H1 (cell line): Measurements from ENCODE around the gene S100G. TPM values are rescaled to one million over a fixed set of nuclear protein-coding genes. Genes with fewer than 3 reads are reported as not detected.

Experiments used
- CTCF ChIA-PET: fragments of 300-600 bp; sonication (Branson Sonifier 250); formaldehyde crosslinking; loops from one replicate; lab custom pipeline; 2021; ENCODE audit not compliant: partially characterized antibody; lab: Charles Lee
- POLR2A ChIA-PET: fragments of 300-600 bp; sonication (Branson Sonifier 250); formaldehyde crosslinking; loops from one replicate; lab custom pipeline; 2021; ENCODE audit warnings: inconsistent platforms; ENCODE audit not compliant: partially characterized antibody; lab: Charles Lee
- DNase-seq, 2 experiments: peaks; one replicate each; pipeline versions ENCODE4 v3.0.0 to v3.0.0-alpha.2; 2010 to 2022; ENCODE audit warnings: low spot score in 2 of 2, low read depth in 1 of 2, mixed read lengths in 1 of 2
- FAIRE-seq: peaks from 2 replicates; lab custom pipeline; 2011; peaks lifted over from hg19 to GRCh38; lab: Jason Lieb, UNC
- H2AFZ ChIP-seq: 2 replicates; pipeline ENCODE4 v1.8.1; 2012; ENCODE audit warnings: low read length, inconsistent platforms
- H2AK5ac ChIP-seq: 2 replicates; pipeline ENCODE4 v1.6.1; 2013; ENCODE audit warnings: low read depth, low read length
- H2BK120ac ChIP-seq: replicated peaks from 2 replicates; pipeline ENCODE3; 2013; ENCODE audit warnings: low read depth, low read length, inconsistent platforms
- H2BK12ac ChIP-seq: 2 replicates; pipeline ENCODE4 v1.6.1; 2013; ENCODE audit warnings: low read depth, low read length
- H2BK15ac ChIP-seq: 2 replicates; pipeline ENCODE4 v1.6.1; 2013; ENCODE audit warnings: low read length
- H2BK20ac ChIP-seq: 2 replicates; pipeline ENCODE4 v1.6.1; 2013; ENCODE audit warnings: low read length
- H2BK5ac ChIP-seq: 2 replicates; pipeline ENCODE4 v1.6.1; 2013; ENCODE audit warnings: low read depth, low read length
- H3K14ac ChIP-seq: 2 replicates; pipeline ENCODE4 v1.6.1; 2013; ENCODE audit warnings: inconsistent platforms; ENCODE audit not compliant: insufficient read length
- H3K18ac ChIP-seq: 2 replicates; pipeline ENCODE4 v1.6.1; 2013; ENCODE audit warnings: low read length; ENCODE audit errors: extremely low read depth
- H3K23ac ChIP-seq: 2 replicates; pipeline ENCODE4 v1.6.1; 2013; ENCODE audit warnings: inconsistent platforms; ENCODE audit not compliant: insufficient read length
- H3K23me2 ChIP-seq: 2 replicates; pipeline ENCODE4 v1.6.1; 2013; ENCODE audit warnings: low read depth, low read length
- H3K27ac ChIP-seq: 2 replicates; pipeline ENCODE4 v1.6.1; 2011; ENCODE audit warnings: low read depth, low read length, inconsistent platforms
- H3K27me3 ChIP-seq, 4 experiments: replicated peaks in 1 of 4; 1 replicate in 1 of 4; 2 replicates in 3 of 4; pipeline versions ENCODE4 v1.6.1 to v1.8.1; 2011 to 2013; ENCODE audit warnings: low read length in 3 of 4, mild to moderate bottlenecking in 3 of 4, inconsistent platforms in 2 of 4, mixed read lengths in 2 of 4, moderate library complexity in 1 of 4; ENCODE audit not compliant: control insufficient read depth in 3 of 4, insufficient read depth in 3 of 4; ENCODE audit errors: extremely low read depth in 1 of 4
- H3K36me3 ChIP-seq, 4 experiments: 2 replicates each; pipeline versions ENCODE4 v1.6.1 to v1.8.1; 2011 to 2013; ENCODE audit warnings: mild to moderate bottlenecking in 4 of 4, low read length in 3 of 4, moderate library complexity in 2 of 4, control low read depth in 1 of 4, inconsistent platforms in 1 of 4; ENCODE audit not compliant: insufficient read depth in 4 of 4, control insufficient read depth in 2 of 4
- H3K4ac ChIP-seq: replicated peaks from 2 replicates; pipeline ENCODE3; 2013; ENCODE audit warnings: low read length, low read depth, mixed read lengths, inconsistent platforms; ENCODE audit not compliant: insufficient read length
- H3K4me1 ChIP-seq, 4 experiments: replicated peaks in 1 of 4; 1 replicate in 1 of 4; 2 replicates in 3 of 4; pipeline versions ENCODE4 v1.6.1 to v1.8.1; 2011 to 2013; ENCODE audit warnings: low read length in 3 of 4, inconsistent platforms in 2 of 4, mixed read lengths in 1 of 4; ENCODE audit not compliant: insufficient read depth in 4 of 4, control insufficient read depth in 3 of 4
- H3K4me2 ChIP-seq, 2 experiments: 2 replicates each; pipeline versions ENCODE4 v1.6.1 to v1.8.1; 2011 to 2013; ENCODE audit warnings: low read depth in 2 of 2, low read length in 2 of 2, control low read depth in 1 of 2, inconsistent platforms in 1 of 2, mild to moderate bottlenecking in 1 of 2; ENCODE audit not compliant: insufficient read depth in 1 of 2
- H3K4me3 ChIP-seq, 4 experiments: fragments of 200-600, 300-600 bp in 1 of 4; sonication (generic), shearing (Covaris generic), sonication (Bioruptor Twin) in 1 of 4; 2 replicates each; pipeline versions ENCODE4 v1.5.1 to v1.8.1; 2011 to 2016; ENCODE audit warnings: low read length in 4 of 4, low read depth in 3 of 4, control low read depth in 2 of 4, inconsistent platforms in 2 of 4, mild to moderate bottlenecking in 2 of 4, mixed read lengths in 1 of 4, moderate library complexity in 1 of 4; ENCODE audit not compliant: insufficient read depth in 2 of 4; ENCODE audit errors: extremely low read depth in 1 of 4
- H3K56ac ChIP-seq: replicated peaks from 2 replicates; pipeline ENCODE3; 2013; ENCODE audit warnings: low read depth, mild to moderate bottlenecking, mixed read lengths, low read length, inconsistent platforms; ENCODE audit not compliant: insufficient read length
- H3K79me1 ChIP-seq: 2 replicates; pipeline ENCODE4 v1.6.1; 2013; ENCODE audit warnings: low read depth, low read length, control low read depth
- H3K79me2 ChIP-seq, 2 experiments: 2 replicates each; pipeline versions ENCODE4 v1.6.1 to v1.8.1; 2012 to 2013; ENCODE audit warnings: low read length in 2 of 2, mild to moderate bottlenecking in 2 of 2, inconsistent platforms in 1 of 2; ENCODE audit not compliant: insufficient read depth in 2 of 2, control insufficient read depth in 1 of 2
- H3K9ac ChIP-seq, 4 experiments: replicated peaks in 1 of 4; 1 replicate in 1 of 4; 2 replicates in 3 of 4; pipeline versions ENCODE4 v1.6.1 to v1.8.1; 2011 to 2013; ENCODE audit warnings: low read depth in 3 of 4, low read length in 3 of 4, control low read depth in 2 of 4, mild to moderate bottlenecking in 2 of 4, moderate library complexity in 2 of 4, inconsistent platforms in 1 of 4; ENCODE audit errors: extremely low read depth in 1 of 4
- H3K9me3 ChIP-seq, 2 experiments: 2 replicates each; pipeline versions ENCODE4 v1.6.1 to v1.8.1; 2012 to 2013; ENCODE audit warnings: mild to moderate bottlenecking in 2 of 2, moderate library complexity in 2 of 2, control low read depth in 1 of 2, inconsistent platforms in 1 of 2, low read depth in 1 of 2, low read length in 1 of 2, mixed read lengths in 1 of 2; ENCODE audit not compliant: insufficient read depth in 2 of 2
- H4K20me1 ChIP-seq, 2 experiments: replicated peaks in 1 of 2; 2 replicates each; pipeline versions ENCODE3 to v1.8.1; 2011 to 2013; ENCODE audit warnings: inconsistent platforms in 2 of 2, low read length in 2 of 2, mild to moderate bottlenecking in 1 of 2; ENCODE audit not compliant: insufficient read depth in 2 of 2, control insufficient read depth in 1 of 2
- H4K5ac ChIP-seq: 2 replicates; pipeline ENCODE4 v1.6.1; 2013; ENCODE audit warnings: low read length, low read depth, mixed read lengths, inconsistent platforms; ENCODE audit not compliant: insufficient read length
- H4K8ac ChIP-seq: 2 replicates; pipeline ENCODE4 v1.8.0; 2013; ENCODE audit warnings: mild to moderate bottlenecking, moderate library complexity, low read length, inconsistent platforms; ENCODE audit not compliant: insufficient read depth; ENCODE audit errors: extremely low read depth
- H4K91ac ChIP-seq: replicated peaks from 2 replicates; pipeline ENCODE3; 2013; ENCODE audit warnings: low read length, mixed read lengths, inconsistent platforms; ENCODE audit not compliant: insufficient read length
- EGR1 ChIP-seq: IDR thresholded peaks from 2 replicates; pipeline ENCODE4 v1.6.1; 2011; ENCODE audit warnings: low read depth, low read length, borderline replicate concordance
- POLR2A ChIP-seq, 2 experiments: IDR thresholded peaks; 1 replicate in 1 of 2; 2 replicates in 1 of 2; pipeline ENCODE4 v1.6.1; 2011; ENCODE audit warnings: low read depth in 2 of 2, low read length in 2 of 2, mild to moderate bottlenecking in 2 of 2; ENCODE audit errors: control extremely low read depth in 1 of 2
- WGBS, 2 experiments: shearing (Covaris generic) in 1 of 2; methylation state at CpG; one replicate each; pipeline versions ENCODE4 v1.1.6 to v1.1.7; 2013 to 2015; ENCODE audit warnings: low lambda C conversion rate in 2 of 2, mixed read lengths in 2 of 2, inconsistent platforms in 1 of 2, low coverage in 1 of 2, missing lambda C conversion rate in 1 of 2; ENCODE audit not compliant: insufficient replicate concordance in 2 of 2, insufficient coverage in 1 of 2, insufficient read length in 1 of 2; ENCODE audit errors: extremely low coverage in 1 of 2, missing lambda C conversion rate in 1 of 2; 5-methylcytosine and 5-hydroxymethylcytosine counted together
- polyA plus RNA-seq, 7 experiments: library from polyadenylated mRNA; depleted of rRNA in 3 of 7; stranded (reverse) in 5 of 7; unstranded in 2 of 7; fragments of >200 nt in 5 of 7; fragments of 200-250 nt in 2 of 7; gene quantifications; 1 replicate in 5 of 7; 2 replicates in 1 of 7; 4 replicates in 1 of 7; pipeline versions ENCODE4 v1.2.1 to v1.2.3, GENCODE V29; 2011 to 2013; ENCODE audit warnings: missing spikeins in 2 of 7, mixed read lengths in 2 of 7
- total RNA-seq: library from RNA; stranded (reverse); fragmentation: NEBNext Ultra II Directional; extraction: Animal tissue kit (Norgen Biotek cat#: 25700); gene quantifications from 2 replicates; pipeline ENCODE4 v1.2.1, GENCODE V29; 2021

Gene S100G
- total and polyA plus RNA-seq, 2 of the 8 experiments (the other 6 are each of a cell fraction or from before 2014, with no cell fraction given) = not detected

DNA sequence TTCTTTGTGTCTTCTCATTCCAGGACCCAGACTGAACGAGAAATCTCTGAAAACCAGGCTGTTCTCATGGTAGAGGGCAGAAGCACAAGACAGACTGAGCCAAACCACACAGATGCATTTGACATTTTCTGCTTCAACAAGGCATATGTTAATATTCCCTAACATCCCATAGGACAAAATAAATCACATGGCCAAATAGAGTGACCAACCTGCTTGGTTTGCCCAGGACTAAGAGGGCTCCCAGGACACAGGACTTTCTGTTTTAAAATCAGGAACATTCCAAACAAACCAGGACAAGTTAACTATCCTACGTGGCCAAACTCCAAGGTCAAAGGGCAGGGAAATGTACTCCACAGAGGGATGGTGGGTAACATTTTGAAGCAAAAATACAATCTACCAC, 50.8 kb downstream of the S100G start:
- Histone ChIP-seq H3K4me1 (no peaks in the 10 kb centered on the region), H2BK15ac (no peak overlapping the region), H3K14ac (no peak overlapping the region), H2BK20ac (no peak overlapping the region)
- TF ChIP-seq EGR1 (no peak), POLR2A (IDR thresholded peaks at IDR 0.05; ENCODE audit: control extremely low read depth in 1 of 2, low read depth in 2 of 2, low read length in 2 of 2) (no peak)
- TF ChIP-seq, all 59 proteins: peak for 0
- ChIA-PET POLR2A (no interaction called here), CTCF (no interaction called here)
- no peaks in the 10 kb centered on the region for H3K79me1 ChIP-seq
- no peak overlapping the region for H4K8ac ChIP-seq
- FAIRE-seq (no peak), DNase-seq (no peak)
- H3K56ac ChIP-seq = no peak overlapping the region
- H3K23ac ChIP-seq = no peak overlapping the region
- H3K4ac ChIP-seq = no peak overlapping the region
- H3K27me3 ChIP-seq = no peaks in the 10 kb centered on the region
- no peak overlapping the region for H3K4me2 ChIP-seq
- H2AFZ ChIP-seq = no peak overlapping the region
- H2BK12ac ChIP-seq = no peak overlapping the region
- H4K20me1 ChIP-seq = no peaks in the 10 kb centered on the region
- H3K36me3 ChIP-seq = peaks cover 4 to 40% (median 15%) of the 10 kb centered on the region in 4 experiments; a peak in 6 of 8 replicates
- H3K9ac ChIP-seq = no peak overlapping the region
- no peaks in the 10 kb centered on the region for H3K9me3 ChIP-seq
- H3K27ac ChIP-seq = no peak overlapping the region
- H3K4me3 ChIP-seq = no peak overlapping the region
- whole genome bisulfite sequencing, 2 experiments = 90% methylated on average over 2 of the region's 2 CpGs; no CpG with 5 or more reads in 1 of the 2 experiments
- H4K91ac ChIP-seq = no peak overlapping the region
- no peak overlapping the region for H3K18ac ChIP-seq
- H2AK5ac ChIP-seq = no peak overlapping the region
- no peaks in the 10 kb centered on the region for H3K23me2 ChIP-seq
- no peaks in the 10 kb centered on the region for H3K79me2 ChIP-seq
- H2BK5ac ChIP-seq = no peak overlapping the region
- H4K5ac ChIP-seq = no peak overlapping the region
- H2BK120ac ChIP-seq = no peak overlapping the region
